GM18499 (cell line): Measurements from ENCODE around the gene HACE1.
"Not testable (repeated sequence)": the region's sequence is repeated elsewhere in the genome, so short reads cannot be mapped to it uniquely, and the experiment has no call there.

Experiments used
- ATAC-seq: cut with Tn5 transposase; IDR thresholded peaks from one replicate; pipeline ENCODE4 v1.9.1; 2021; ENCODE audit warnings: moderate number of reproducible peaks; ENCODE audit not compliant: insufficient read depth, unreplicated experiment

The HACE1 gene

GRCh38 chr6:104753251-104753650 lies 106.5 kb downstream of the HACE1 start:
- no peak for ATAC-seq

GRCh38 chr6:104750449-104750848 lies 109.3 kb downstream of the HACE1 start:
- no peak for ATAC-seq

- not testable (repeated sequence) for ATAC-seq
Measured at GRCh38 chr6:104739124-104739523, 120.6 kb downstream of the HACE1 start.

- ATAC-seq = not testable (repeated sequence)
Measured at GRCh38 chr6:104737567-104737966, 122.2 kb downstream of the HACE1 start.

- ATAC-seq = no peak
Measured at GRCh38 chr6:104736545-104736944, 123.2 kb downstream of the HACE1 start.

- no peak for ATAC-seq
Measured at GRCh38 chr6:104730450-104730849, 129.3 kb downstream of the HACE1 start.

- ATAC-seq = no peak
Measured at GRCh38 chr6:104729433-104729832, 130.3 kb downstream of the HACE1 start.

- ATAC-seq = no peak
Measured at GRCh38 chr6:104728448-104728847, 131.3 kb downstream of the HACE1 start.

GRCh38 chr6:104718672-104719071 lies 141.0 kb downstream of the HACE1 start:
- ATAC-seq = no peak

- ATAC-seq = no peak
Measured at GRCh38 chr6:104716858-104717257, 142.9 kb downstream of the HACE1 start.

GRCh38 chr6:104714796-104715195 lies 144.9 kb downstream of the HACE1 start:
- ATAC-seq = no peak

GRCh38 chr6:104713982-104714381 lies 145.7 kb downstream of the HACE1 start:
- no peak for ATAC-seq

- no peak for ATAC-seq
Measured at GRCh38 chr6:104711371-104711770, 148.3 kb downstream of the HACE1 start.

- no peak for ATAC-seq
Measured at GRCh38 chr6:104710543-104711335, 149.0 kb downstream of the HACE1 start.

- no peak for ATAC-seq
Measured at GRCh38 chr6:104705916-104706442, 153.7 kb downstream of the HACE1 start.

GRCh38 chr6:104705095-104705707 lies 154.5 kb downstream of the HACE1 start:
- no peak for ATAC-seq

- ATAC-seq = no peak
Measured at GRCh38 chr6:104704191-104704590, 155.5 kb downstream of the HACE1 start.

- no peak for ATAC-seq
Measured at GRCh38 chr6:104702126-104702841, 157.4 kb downstream of the HACE1 start.

- ATAC-seq = no peak
Measured at GRCh38 chr6:104700371-104701185, 159.1 kb downstream of the HACE1 start.
